Brain microvascular endothelial cell (primary cell): Measurements from ENCODE around the gene UBE2L6.

Experiments used
- DNase-seq: peaks from one replicate; pipeline ENCODE4 v3.0.0-alpha.2; 2020
- H3K27ac ChIP-seq: fragments of 250-450 bp; sonication (Bioruptor Pico); 2 replicates; pipeline ENCODE4 v1.5.1; 2020; ENCODE audit warnings: mild to moderate bottlenecking, moderate library complexity
- H3K27me3 ChIP-seq: fragments of 250-450 bp; sonication (Bioruptor Pico); replicated peaks from 2 replicates; pipeline ENCODE4 v1.5.1; 2020; ENCODE audit warnings: mild to moderate bottlenecking
- H3K36me3 ChIP-seq: fragments of 250-450 bp; sonication (Bioruptor Pico); replicated peaks from 2 replicates; pipeline ENCODE4 v1.5.1; 2020; ENCODE audit warnings: mild to moderate bottlenecking
- H3K4me3 ChIP-seq: 2 replicates; pipeline ENCODE4 v1.5.1; 2011; ENCODE audit warnings: low read depth, mild to moderate bottlenecking, control low read depth, low read length, moderate library complexity
- in situ Hi-C: cut with HindIII; loops from 2 replicates; pipeline ENCODE4 v1.10.0; 2017; ENCODE audit warnings: low sequenced_read_pairs, low pct_ligation_motif_present
- TF ChIP-seq, protein P1 (sequence below): IDR thresholded peaks from 2 replicates; pipeline ENCODE4 v1.5.1; 2011; ENCODE audit warnings: low read depth, mild to moderate bottlenecking, moderate library complexity, low read length, control low read depth, inconsistent platforms; ENCODE audit errors: missing control alignments

The UBE2L6 gene

DNA sequence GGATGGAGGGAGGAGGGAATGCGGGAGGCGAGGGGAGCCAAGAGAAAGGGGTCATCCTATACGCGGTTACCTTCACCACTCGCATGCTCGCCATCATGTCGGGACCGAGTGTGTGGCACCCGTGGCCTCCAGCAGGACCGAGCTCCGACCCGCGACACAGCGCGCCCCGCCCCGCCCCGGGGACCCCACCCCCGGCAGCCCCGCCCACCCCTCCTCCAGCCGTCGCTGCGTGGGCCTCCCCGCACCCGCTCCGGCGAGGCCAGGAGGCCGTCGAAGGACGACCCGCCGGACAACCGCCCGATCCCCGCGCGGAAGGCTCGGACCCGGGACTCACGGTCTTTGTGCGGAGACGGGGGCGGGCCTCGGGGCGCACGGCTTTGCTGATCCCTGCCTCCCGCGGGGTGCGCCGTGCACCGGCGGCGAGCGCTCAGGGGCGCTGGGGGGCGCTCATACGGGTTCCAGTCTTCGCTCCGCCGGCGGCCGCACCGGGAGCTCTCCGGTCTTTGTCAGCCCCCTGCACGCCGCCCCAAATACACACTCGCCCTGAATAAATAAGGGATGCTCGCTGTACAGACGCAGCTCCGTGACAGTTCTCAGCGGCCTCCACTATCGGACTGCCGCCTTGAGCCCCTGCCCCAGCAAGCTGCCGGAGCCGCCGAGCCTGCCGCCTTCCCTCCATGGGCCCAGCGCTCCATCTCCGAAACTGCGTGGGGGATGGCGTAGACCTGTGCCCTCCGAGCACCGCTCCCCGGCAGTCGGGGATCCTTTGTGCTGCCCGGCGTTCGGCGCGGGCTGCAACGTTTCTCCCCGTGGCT is at the start of gene UBE2L6:
TSS of gene UBE2L6 (minus strand) at position 158 of the 815 bp plus-strand sequence. CDS start at position 97, 61 bp downstream.
- H3K36me3 ChIP-seq: no peaks in the 10 kb centered on the region
- H3K27me3 ChIP-seq: no peaks in the 10 kb centered on the region
- TF ChIP-seq, protein P1, sequence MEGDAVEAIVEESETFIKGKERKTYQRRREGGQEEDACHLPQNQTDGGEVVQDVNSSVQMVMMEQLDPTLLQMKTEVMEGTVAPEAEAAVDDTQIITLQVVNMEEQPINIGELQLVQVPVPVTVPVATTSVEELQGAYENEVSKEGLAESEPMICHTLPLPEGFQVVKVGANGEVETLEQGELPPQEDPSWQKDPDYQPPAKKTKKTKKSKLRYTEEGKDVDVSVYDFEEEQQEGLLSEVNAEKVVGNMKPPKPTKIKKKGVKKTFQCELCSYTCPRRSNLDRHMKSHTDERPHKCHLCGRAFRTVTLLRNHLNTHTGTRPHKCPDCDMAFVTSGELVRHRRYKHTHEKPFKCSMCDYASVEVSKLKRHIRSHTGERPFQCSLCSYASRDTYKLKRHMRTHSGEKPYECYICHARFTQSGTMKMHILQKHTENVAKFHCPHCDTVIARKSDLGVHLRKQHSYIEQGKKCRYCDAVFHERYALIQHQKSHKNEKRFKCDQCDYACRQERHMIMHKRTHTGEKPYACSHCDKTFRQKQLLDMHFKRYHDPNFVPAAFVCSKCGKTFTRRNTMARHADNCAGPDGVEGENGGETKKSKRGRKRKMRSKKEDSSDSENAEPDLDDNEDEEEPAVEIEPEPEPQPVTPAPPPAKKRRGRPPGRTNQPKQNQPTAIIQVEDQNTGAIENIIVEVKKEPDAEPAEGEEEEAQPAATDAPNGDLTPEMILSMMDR: no peak
- no peak for DNase-seq
- peak within 1 kb of the TSS; percentile 83 for H3K4me3 ChIP-seq
- H3K27ac ChIP-seq: no peak within 1 kb of the TSS
- in situ Hi-C loops: loop anchor here (10.0 kb wide), 1 partner anchor 77 kb away; the partner anchor contains the start of gene YPEL4

DNA sequence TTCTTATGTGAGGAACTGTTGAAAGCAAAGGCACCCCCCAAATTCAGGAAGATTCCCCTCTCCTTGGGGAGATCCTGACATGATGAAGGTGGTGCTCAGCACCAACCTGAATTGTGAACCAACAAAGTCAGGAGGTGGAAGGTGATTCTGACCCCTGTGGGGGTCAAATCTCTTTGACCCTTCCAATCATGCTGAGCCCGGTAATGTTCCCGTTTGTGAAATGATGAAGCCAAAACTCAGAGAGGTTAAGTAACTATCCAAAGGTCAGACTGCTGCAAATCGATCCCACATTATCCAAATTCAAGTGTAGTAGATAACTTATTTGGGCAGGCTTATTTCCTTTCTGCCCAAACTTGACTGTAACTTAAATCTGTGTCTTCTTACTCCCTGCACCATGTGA is 49.1 kb upstream of the UBE2L6 start:
- Histone ChIP-seq H3K27ac (no peak overlapping the region), H3K27me3 (no peaks in the 10 kb centered on the region), H3K4me3 (no peak overlapping the region), H3K36me3 (no peaks in the 10 kb centered on the region)
- in situ Hi-C loops: no loop called here
- TF ChIP-seq, protein P1: no peak
- no peak for DNase-seq

DNA sequence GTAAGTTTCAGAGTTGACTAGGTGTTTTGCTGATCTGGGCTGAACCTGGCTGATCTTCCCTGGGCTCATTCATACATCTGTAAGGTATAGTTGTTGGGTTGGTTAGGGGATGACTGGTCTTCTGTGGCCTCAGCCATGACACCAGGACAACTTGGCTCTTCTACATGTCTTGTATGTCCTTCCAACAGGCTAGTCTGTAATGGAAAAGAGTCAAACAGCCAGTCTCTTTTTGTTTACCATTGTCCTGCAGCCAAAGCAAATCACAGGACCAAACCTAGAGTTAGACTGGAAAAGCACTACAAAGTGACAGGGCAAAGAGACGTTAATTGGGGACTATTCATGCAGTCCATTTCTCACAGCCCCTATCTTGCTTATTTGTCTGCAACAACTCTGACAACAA is 47.8 kb upstream of the UBE2L6 start:
- H3K27ac ChIP-seq: no peak overlapping the region
- in situ Hi-C loops: no loop called here
- no peaks in the 10 kb centered on the region for H3K36me3 ChIP-seq
- no peak for DNase-seq
- no peaks in the 10 kb centered on the region for H3K27me3 ChIP-seq
- no peak overlapping the region for H3K4me3 ChIP-seq
- TF ChIP-seq, protein P1: no peak

DNA sequence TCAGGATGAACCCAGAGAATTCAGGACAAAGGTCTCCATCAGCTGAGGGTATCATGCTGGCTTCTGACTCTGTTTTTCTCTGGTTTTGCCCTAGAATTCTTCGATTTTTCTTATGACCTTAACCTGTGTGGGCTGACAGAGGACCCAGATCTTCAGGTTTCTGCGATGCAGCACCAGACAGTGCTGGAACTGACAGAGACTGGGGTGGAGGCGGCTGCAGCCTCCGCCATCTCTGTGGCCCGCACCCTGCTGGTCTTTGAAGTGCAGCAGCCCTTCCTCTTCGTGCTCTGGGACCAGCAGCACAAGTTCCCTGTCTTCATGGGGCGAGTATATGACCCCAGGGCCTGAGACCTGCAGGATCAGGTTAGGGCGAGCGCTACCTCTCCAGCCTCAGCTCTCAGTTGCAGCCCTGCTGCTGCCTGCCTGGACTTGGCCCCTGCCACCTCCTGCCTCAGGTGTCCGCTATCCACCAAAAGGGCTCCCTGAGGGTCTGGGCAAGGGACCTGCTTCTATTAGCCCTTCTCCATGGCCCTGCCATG is 46.8 kb upstream of the UBE2L6 start:
- H3K27me3 ChIP-seq: no peaks in the 10 kb centered on the region
- no peak overlapping the region for H3K27ac ChIP-seq
- H3K36me3 ChIP-seq: no peaks in the 10 kb centered on the region
- TF ChIP-seq, protein P1: no peak
- DNase-seq: no peak
- no peak overlapping the region for H3K4me3 ChIP-seq
- in situ Hi-C loops: no loop called here

DNA sequence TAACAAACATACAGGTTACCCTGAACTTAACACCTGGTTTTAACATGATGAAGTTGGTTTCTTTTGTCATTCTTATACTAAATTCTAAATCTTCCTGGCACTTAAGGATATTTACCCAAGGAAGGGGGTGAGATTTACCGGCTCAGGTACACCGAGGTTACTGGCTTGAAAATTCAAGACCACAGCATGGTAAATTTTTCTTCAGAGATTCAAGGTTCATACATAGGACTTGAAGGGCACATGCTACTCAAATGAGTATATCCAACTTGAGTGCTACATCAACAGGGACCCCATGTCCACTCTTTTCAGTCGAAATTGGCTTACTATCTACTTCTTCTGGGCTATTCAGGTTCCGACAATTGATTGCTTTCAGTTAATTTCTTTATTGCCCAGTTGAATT is 42.7 kb upstream of the UBE2L6 start:
- Histone ChIP-seq H3K4me3 (no peak overlapping the region), H3K36me3 (no peaks in the 10 kb centered on the region), H3K27ac (no peak overlapping the region), H3K27me3 (no peaks in the 10 kb centered on the region)
- DNase-seq: no peak
- in situ Hi-C loops: no loop called here
- TF ChIP-seq, protein P1: no peak
